HuH-7 (cell line): ENCODE data around the gene IMMP2L.
A peak's percentile ranks its signal among the peaks of the same experiment; 100 is the strongest.

ENCODE experiments used
- DNase-seq: peaks from one replicate; pipeline ENCODE4 v3.0.0; 2011; ENCODE audit warnings: low spot score

The IMMP2L gene

DNA sequence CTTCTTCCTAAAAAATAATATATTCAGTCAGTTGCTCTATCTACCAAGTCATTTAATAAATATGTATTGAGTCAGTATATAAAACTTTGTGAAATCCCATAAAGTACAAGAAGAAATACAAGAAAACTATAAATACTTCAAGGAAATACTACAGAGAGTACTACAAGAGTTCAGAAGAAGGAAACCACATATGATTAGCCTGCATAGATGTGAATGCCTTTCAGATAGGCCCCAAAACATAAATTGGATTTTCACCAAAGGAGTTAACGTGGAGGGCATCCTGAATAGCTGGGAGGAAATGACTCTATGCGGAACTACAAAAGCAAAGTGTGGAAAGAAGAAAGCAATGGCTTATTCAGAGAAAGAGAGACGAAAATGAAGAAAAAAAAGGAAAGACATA lies 351.3 kb downstream of the IMMP2L start:
- DNase-seq = no peak

DNA sequence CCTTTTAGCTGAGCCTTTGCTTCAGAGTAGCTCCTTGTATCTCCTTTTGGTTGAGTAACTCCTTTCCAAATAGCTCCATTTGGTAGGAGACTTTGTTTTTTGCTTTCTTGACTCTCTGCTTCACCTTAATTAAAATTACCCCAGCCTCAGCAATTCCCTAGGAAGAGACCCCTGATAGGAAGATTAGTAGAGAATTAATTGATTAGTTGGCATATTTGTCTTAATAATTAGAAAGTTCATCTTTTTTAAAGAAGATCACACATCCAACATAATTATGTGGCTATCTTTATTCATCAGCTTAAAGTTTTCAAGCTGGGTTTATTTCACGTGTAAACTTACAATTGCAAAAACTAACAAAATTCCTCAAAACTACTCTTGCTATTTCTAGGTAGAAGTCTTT lies 352.2 kb downstream of the IMMP2L start:
- DNase-seq = no peak

DNA sequence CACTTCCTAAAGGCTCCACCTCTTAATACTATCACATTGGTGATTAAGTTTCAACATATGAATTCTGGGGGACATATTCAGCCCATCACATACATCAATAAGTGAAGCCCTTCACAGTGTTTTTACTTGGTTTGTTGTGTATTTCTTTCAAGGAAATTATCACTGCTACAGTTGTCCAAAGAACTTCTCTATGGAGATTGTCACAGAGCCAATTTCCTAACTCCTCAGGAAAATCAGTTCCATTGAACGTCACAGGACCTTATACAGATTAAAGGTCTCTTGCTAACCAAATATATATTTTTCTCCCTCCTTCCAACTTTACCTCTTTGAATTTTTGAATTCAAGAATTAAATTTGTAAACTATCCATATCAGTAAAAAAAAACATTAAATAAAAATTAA lies 357.0 kb downstream of the IMMP2L start:
- DNase-seq = no peak

DNA sequence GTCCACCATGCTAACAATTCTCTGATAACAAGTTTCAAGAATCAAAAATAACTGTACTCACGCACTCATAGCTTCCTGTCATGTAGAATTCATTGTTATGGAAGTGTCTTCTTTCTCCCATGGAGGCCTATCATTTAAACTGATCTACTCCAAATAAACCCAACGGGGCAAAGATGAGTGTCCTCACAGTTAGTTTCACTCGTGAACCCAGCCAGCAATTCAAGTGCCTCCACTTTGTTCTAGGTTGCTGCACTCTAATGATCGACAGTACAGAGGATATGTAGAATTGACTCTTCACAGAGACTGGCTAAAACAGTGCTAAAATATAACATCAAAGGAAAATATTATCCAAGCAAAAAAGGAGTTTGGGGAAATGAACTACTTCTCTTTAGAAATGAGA lies 360.0 kb downstream of the IMMP2L start:
- no peak for DNase-seq

DNA sequence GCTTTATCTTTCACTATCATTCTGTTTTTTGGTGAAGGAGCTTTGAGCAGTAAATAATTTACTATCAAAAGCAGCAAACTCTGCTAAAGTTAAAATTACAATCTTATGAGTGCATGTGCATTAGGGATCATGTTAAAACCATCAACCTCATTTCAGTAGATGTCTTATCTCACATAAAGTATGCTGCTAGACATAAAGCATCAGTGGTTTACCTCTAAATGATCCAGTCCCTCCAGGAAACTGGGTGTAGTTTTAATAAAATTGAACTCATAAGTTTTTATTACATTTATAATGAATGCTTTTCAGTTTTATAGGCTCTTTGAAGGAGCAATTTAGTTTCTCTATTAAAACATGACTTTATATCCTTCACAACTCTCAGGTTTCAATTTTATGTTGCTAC lies 362.6 kb downstream of the IMMP2L start:
- DNase-seq = no peak

DNA sequence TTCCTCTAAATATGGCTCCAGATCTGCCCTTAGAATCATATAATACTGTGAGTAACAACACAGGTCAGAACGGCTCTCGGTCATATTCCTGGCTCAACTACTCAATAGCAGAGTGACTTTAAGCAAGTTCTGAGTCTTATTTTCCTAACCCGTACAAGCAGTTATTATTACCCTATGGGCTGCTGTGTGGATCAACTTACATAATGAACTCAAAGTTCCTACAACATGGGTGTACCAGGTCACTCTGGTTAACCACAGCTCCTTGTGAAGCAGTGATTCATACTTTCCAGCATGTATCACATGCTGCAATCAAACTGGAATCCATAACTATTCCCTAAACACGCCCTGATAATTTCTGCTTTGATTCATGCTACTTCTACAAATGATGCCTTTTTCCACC lies 364.0 kb downstream of the IMMP2L start:
- DNase-seq = no peak

DNA sequence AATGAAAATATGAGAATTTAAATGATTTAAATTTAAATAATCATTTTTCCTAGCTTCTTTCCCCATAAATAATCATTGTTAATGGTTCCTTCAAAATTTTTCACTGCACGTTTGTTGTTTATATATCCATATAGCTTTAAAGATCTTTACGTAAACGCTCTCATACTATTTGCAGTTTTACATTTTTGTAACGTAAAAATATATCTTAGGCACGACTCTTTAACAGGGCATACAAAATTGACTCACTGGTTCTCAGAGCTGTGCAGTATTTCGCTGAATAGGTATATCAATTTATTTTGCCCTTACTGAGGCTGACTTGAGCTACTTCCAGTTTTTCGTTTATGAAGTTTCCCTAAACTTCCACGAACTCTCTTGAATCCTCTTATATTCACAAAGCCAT lies 365.6 kb downstream of the IMMP2L start:
- DNase-seq = no peak

DNA sequence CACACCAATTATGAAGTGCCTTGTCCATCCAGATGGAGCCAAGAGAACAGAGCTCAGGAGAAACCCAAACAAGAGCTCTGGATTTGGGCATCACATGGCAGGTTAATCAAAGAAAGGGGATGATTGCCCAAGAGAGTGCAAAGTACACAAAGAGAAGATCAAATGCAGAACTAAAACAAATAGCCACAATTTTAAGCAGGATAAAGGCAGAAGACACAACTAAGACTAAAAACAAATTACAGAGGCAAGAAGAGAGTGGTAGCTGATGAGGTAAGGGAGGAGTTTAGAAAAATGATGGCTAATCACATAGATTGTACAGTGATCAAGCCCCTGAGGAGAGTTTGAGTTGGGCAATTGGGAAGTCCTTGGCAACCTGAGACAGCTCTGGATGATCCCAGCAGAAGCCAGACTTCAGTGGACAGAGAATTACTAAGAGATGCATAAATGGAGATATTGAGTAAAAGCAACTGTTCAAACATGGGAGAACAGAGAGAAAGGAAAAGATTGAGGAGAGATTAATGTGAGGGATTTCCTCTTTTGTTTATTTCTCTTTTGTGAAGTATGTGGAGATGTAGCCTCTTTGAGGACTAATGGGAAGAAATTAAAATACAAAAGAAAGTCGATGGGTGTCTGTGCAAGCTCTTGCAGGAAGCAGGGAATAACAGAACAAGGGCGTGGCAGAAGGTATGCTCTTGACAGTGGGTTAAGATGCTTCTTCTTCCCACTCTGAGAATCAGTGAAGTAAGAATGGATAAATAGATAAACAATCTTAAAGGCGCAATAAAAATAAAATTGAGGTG lies 369.5 kb downstream of the IMMP2L start:
- DNase-seq = no peak

DNA sequence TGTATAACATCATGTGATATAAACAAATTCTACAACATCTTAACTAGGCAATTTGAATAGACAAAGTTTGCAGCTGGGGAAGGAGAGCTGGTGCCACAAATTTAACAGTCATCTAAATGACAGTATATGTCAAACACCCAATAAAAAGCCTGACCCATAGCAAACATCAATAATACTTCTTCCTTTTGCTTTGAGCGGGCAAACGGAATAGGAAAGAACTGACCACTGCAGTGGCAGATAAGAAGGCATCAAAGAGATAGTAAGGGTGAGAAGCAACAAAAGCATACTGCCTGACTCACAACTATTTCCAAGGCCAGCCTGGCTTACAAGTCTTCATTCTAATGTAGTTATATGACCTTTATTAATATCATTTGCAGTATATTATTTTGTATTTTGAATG lies 371.5 kb downstream of the IMMP2L start:
- DNase-seq = no peak

DNA sequence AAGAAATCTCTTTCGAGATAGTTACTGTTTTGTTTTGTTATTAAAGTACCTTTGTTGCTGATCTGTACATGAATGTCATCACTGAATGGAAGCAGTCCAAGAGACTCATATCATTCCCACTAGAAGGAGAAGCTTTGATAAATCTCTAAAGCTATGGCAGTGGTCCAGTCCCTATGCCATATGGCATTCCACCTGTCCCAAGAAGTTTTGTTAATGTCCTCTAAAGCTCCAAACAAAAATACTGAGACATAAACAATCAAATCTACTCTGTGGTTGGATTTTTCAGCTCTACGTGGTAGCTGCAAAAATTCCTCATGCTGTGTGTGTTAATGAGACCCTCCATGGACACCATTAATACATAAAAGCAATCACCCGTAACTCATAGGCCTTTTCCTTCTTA lies 377.3 kb downstream of the IMMP2L start:
- DNase-seq = no peak

DNA sequence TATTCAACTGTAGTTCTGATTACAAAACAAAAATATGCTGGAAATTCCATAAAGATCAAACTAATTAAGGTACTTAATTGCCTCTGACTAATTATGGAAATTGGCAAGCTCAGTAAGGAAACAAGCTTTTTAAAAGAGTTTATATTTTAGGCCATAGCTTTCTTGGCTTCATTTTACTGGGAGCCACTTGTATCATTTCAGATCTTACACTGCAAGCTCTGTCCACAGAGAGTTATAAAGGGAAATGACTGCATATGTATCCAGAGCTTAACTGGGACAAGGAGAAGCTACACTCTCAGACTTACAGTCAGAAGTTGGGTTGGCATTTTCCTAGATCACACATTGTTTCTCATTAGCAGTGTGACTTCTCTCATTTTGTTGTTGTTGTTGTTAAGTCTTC lies 379.0 kb downstream of the IMMP2L start:
- no peak for DNase-seq

DNA sequence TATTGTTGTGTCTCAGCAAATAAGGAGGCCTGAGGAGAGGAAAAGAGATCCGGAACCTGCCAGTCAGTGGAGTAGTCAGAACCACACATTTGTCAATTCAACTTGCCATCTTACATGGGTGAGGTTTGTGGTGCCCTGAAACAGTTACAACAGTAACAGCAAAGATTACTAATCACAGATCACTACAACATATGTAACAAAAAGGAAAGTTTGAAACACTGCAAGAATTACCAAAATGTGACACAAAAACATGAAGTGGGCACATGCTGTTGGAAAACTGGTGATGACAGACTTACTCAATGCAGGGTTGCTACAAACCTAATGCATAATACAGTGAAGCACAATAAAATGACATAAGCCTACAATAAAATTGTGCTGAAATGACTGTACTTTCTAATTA lies 382.0 kb downstream of the IMMP2L start:
- DNase-seq = no peak

DNA sequence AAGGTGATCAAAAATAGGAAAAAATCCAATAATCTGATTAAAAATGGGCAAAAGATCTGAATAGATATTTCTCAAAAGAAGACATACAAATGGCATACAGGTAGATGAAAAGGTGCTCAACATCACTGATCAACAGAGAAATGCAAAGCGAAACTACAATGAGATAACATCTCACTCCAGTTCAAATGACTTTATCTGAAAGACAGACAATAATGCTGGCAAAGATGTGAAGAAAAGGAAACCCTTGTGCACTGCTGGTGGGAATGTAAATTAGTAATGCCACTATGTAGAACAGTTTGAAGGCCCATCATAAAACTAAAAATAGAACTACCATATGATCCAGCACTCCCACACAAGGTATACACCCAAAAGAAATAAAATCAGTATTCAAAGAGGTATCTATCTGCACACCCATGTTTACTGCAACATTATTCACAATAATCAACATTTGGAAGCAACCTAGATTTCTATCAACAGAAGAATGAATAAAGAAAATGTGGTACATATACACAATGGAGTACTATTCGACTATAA lies 386.3 kb downstream of the IMMP2L start:
- no peak for DNase-seq

DNA sequence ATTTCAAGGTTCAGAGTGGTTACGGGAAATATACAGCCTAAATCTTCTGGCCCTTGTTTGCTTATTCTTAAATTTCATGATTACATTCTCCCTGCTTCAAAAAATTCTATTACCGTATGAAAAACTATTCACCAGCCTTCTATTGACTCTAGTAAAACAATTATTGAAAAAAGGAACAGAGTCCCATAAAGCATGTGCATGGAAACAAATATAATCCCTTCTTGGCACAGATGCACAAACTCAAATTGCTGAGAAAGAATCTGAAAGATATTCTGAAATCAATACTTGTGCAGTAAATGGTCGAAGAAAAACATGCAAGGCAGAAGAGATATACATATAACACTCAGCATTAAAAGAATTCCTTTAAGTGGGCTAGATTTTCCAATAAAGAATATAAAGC lies 387.8 kb downstream of the IMMP2L start:
- no peak for DNase-seq

DNA sequence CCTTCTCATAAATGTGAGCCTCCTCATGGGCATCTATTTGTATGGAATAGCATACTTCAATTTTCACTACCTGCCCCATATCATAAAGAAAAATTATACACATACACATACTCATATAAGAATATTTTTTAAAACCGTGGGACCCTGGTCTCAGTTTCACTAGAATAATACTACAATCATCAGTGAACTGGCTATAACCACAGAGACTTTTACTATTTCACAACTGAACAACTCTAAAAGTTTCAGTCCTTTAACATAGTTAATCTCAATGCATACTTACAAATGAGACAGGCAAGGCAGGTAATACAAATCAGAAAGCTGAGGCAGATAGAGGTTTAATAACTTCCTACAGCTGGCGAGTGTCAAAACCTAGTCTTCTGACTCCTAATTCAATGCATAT lies 388.3 kb downstream of the IMMP2L start:
- DNase-seq = no peak

DNA sequence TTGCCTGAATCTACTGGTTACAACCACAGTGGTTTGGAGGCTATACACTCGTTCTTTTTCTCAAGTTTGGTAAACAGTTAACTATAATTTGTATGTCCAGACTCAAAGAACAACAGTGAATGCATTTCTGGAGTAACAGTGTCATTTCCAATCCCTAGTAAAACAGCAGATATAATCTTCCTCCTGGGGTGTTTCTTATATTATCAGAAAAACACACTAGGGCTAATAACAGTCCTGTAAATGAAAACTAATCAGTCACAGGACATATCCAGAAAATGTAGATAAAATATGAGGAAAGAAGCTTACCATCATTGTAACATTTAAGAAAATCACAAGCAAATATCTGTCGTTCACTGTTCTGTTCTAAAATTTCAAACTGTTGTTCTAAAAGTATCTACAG lies 388.8 kb downstream of the IMMP2L start:
- DNase-seq = no peak

DNA sequence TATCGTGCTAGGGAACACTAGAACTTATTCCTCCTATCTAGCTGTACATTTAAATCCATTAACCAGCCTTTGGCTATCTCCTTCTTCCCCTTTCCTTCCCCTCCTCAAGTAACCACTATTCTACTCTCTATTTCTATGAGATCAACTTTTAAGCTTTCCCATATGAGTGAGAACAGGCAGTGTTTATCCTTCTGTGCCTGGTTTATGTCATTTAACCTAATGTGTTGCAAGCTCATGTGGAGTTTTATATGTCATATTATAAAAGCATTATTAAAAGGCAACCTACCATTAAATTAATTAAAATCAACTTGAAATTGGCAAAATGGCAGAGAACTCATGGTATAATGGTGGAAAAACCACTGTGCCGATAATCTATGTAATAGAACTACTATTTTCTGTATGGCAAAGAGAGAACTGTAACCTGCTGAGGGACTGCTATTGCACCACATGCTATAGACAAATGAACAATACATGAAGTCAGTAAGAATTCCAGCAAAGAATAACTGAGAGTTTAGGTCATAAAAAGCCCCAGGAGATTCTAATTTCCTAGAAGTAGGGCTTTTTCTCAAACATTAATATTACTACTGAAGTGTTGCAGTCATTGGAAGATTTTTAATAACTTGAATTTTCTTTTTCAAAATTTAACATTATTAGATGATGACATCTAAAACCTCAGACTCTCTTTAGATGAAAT lies 389.6 kb downstream of the IMMP2L start:
- DNase-seq = no peak

DNA sequence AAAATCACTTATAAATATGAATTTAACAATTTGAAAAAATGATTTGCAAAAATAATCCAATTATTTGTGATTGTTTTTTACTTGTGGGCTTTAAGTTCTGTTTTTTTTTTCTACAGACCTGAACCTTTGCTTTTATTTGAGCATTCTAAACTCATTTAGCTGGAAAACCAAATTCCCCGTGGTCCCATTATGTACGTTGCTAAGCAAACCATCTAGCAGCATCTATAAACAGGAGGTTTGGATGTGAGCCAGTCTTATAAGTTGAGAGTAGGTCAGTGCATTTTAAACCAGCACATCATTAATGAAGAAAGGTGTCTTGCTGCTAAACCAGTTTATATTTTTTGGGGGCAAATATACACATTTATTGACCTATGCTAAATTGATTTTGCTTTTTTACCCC lies 394.1 kb downstream of the IMMP2L start:
- DNase-seq = no peak

DNA sequence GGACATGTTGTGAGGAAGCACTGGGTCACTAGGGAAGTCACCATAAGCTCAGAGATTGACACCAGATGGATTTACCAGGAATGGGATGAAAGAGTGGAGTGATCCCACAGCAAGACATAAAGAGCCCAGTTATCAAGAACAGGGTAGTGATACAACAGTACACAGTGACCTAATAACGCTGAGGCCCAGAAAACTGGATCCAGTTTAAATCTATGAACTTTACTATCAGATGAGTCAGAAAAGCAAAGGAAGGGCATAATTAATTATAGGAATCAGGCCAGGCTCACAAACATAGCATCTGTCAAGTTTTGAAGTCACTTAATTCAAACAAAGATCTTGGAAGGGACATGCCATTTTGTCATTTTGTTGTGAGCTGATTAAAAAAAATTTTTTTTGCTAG lies 397.9 kb downstream of the IMMP2L start:
- DNase-seq = no peak

DNA sequence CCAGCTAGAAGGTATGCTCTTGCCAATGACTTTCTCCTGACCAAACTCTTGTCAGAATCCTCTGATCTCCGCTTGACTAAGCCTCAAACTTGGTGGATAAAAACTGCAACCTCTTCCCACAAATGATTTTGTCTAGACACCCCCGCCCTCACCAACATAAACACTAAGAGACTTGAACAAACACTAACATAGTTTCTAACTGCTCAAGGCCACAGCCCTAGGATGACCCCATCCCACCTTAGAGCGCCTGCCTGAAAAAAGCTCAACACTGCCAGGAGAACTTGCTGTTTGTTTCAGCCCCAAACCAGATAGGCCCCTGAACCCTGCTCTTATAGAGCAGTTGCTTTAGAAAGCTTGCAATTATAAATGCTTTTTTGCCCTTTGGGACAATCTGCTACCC lies 399.6 kb downstream of the IMMP2L start:
- peak; percentile 3 for DNase-seq

DNA sequence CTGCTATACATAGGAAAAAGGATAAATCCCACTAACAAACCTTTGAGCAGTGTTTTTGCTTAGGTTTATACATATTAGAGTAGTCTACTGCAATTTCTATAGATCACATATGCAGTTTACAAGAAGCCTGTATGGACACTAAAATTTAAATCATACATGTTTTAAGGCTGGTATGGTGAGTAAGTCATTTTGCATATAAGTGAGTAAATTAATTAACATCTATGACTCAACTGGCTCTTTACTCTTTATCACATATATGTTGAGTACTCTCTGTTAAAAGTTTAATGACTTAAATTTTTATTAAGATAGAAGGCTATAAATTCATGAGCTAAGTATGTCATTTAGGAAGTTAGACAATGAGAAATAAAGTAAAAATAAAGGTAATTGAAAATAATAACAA lies 402.0 kb downstream of the IMMP2L start:
- DNase-seq = no peak

DNA sequence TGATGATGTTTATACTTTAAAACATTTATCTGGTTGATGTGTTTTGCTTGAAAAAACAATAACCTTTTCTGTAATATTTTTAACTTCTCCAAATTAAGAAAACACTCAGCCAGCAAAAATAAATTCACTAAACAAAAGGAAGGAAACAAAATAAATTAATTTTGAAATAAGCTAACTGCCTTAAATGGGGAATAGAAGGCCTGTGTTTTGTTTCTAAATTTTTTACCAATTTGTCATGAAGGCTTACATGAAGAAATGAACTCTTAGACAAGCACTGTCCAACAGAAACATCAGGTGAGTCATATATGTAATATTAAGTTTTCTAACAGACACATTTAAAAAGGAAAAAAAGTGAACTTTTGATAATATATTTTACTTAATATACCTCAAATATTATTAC lies 402.9 kb downstream of the IMMP2L start:
- no peak for DNase-seq

DNA sequence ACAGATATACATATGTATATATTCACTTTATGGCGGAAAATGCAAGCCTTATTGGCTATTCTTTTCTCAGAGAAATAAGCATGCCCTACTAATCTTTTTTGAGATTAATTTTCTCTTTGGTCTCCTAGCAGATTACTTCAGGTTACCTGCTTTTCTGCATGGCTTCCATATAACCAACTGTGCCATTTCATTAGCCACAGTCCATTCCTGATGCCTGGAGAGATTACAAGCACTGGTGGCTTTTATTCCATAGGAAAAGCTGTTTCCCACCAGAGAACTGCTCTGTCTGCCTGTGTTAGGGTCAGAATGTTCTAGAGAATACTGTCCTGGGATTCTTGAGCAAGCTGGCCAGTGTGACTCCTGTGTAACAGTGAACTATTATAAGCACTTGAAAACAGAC lies 411.6 kb downstream of the IMMP2L start:
- DNase-seq = no peak
